IPS DF 4.7 (cell line): ENCODE results near the gene ALAS1.

Experiments
- DNase-seq: peaks from one replicate; pipeline ENCODE4 v3.0.0-alpha.2; 2013; ENCODE audit warnings: low spot score; ENCODE audit errors: extremely low read depth

Gene ALAS1

DNA sequence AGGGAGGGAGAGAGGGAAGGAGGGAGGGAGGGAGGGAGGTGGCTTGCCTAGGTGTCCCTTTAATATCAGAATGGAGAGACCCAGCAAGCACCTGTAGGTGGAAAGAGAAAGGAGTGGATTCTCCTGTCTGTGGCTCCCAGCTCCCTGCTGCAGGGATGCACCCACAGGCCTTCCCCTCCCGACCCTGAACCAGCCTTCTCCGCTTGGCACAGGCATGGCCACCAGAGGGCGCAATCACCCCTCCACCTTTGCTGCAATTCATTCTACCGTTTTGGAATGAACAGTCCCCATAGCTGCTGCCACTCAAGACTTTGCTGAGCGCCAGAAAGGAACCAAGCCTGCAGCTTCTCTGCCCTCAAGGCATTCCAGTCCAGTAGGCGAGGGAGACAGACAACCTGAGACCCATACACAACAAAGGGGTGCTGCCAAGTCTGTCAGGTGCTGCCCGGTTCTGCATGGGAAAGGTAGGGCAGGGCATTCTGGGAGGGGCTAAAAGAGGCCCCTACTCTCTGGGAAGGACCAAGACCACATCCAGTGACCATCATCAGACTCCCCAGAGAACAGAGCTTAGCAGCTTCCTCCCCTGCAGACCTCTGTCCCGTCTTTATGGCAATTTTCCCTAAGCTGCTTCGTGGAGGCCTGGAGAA lies 22.5 kb downstream of the ALAS1 start:
- DNase-seq = no peak

DNA sequence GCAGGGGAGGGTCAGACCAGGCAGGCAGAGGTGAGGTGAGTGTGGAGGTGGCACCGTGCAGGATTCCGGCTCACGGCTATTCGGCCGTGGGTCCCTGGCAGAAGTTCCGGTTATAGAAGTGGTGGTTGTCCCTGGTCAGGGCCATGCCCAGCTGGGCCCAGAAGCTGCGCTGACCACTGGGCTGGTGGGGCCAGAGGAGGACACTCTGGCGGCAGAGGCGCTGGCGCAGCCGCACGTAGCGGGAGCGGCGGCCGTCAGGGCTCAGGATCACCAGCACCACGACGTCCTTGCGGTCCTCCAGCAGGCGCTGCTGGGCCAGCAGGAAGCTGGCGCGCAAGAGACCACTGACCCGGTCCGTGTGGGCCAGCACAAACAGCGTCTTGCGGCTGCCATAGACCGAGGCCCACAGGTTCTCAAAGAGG lies 23.2 kb downstream of the ALAS1 start:
- no peak for DNase-seq

DNA sequence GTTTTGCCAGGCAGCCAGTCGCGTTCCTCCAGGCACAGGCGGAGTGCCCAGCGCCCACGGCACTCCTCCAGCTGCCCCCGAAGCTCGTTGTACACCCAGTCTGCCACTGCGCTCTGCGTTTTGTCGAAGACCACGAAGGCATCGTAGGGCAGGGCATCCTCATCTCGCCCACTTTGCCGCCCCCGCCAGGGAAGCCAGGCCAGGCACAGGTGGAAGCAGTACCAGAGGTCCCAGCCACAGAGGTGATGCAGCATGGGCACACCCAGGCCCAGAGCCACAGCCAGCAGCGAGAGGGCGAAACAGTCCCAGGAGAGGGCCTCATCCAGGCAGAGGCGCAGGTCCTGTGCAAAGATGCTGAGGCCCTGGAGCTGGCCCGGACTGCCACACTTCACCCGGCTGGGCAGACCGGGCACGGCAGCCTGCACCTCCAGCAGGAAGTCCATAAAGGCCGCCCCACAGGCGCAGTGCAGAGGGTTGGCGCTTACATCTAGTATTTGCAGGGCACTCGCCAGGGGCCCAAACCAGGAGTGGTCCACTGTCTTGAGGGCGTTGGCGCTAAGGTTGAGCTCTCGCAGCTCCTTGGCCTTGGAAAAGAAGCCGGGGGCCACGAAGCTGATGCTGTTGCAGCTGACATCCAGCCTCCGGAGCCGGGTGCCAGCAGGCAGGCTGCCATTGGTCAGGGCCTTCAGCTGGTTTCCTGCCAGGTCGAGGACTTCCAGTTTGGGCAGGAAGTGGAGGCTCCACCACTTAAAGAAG lies 23.8 kb downstream of the ALAS1 start:
- no peak for DNase-seq

DNA sequence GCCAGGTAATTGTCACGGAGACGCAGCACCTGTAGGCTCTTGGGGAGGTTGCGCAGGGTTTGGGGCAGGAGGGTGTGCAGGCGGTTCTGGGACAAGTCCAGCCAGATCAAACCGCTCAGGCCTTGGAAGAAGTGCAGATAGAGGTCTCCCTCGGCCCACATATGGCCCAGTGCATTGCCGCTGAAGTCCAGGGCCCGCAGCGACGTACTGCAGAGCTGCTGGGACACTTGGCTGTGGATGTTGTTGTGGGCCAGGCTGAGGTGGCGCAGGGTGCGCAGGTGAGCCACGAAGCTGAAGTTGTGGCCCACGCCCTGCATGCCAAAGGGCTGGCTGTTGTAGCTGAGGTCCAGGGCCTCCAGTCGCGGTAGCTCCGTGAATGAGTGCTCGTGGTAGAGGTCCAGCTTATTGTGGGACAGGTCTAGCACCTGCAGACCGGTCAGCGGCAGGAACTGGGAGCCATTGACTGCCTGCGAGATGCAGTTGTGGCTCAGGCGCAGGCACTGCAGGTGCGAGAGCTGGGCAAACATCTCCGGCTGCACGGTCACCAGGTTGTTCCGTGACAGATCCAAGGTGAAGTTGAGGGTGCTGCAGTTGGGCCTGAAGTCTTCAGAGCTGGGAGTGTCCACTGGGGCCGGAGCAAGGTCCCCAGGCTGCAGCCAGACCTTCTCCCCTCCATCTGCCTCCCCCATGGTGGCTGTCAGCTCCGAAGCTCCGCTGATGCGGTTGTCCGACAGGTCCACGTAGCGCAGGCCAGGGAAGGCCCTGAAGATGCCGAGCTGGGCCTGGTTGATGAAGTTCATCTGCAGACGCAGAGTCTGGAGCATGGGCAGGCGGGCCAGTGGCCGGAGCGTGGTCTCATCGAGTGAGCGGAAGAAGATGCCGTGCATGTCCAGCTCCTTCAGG lies 24.6 kb downstream of the ALAS1 start:
- DNase-seq = no peak

DNA sequence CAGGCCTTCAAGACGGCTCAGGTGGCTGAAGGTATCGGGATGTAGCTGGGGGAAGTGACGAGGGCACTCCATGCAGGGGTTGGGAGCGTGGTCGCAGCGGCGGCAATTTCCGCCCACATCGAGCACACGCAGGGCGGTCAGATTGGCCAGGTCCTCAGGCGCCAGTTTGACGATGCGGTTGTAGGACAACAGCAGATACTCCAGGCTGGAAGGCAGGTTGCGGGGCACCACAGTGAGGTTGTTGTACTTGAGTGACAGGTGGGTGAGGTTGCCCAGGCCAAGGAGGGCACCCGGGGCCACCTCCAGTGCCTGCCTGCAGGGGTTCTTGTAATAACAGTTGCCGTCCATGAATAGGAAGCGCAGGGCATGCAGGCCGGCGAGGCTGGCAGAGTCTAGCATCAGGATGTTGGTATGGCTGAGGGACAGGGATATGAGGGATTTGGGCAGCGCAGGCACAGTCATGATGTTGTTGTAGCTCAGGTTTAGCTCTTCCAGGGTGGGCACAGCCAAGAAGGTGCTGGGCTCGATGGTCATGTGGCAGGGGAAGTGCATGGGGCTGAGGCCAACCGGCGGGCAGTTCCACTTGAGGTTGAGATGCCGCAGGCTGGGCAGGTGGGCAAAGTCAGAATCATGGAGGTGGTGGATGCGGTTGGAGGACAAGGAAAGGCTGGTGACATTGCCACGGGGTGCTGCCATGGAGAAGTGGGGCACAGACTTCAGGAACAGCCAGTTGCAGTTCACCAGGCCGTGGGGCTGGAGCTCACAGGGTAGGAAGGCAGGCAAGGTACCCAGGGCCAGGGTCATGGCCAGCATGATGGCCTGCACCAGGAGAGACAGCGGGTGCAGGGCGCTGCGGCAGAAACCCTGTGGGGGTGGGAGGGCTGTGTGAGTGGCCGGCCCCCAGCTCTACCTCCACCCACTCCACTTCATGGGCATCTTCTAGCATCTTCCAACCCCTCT lies 25.8 kb downstream of the ALAS1 start:
- DNase-seq = no peak

DNA sequence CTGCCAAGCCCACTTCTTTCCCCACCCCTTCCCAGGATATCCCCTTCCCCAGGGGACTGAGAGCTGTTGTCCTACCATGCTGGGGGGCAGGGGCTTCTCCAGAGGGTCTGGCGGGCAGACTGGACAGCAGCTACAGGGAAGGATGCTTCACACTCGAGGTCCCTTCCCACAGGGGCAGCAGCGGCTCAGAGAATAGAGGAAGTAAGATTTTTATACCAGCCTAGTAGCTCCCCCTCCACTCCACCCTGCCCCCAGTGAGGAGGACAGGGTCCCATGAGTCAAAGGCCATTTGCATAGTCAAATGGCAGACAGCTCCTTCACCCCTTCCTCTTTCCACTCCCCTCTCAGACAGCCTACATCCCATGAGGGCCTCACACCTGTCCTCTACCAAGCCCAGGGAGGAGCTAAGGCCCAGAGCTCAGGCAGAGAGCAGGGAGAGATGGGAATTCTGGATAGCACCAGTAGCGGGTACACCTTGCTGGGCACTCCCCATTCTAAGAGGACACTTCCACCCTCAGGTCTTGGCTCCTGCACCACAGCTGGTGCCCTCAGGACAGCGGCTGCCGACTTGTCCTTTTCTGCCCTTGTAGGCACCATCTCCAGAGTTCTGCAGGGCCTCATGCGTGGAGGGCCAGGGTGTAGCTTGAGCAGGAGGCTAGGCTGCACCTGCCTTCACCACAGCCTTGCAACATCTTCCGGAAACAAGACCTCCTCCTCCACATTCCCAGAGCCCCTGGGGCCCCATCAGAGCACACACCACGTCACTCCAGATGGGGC lies 27.7 kb downstream of the ALAS1 start, which contains the start of gene TLR9:
TSS of gene TLR9 (minus strand) at position 194 of the 777 bp plus-strand sequence. CDS start at position 78, 116 bp downstream.
- no peak for DNase-seq

GRCh38 chr3:52226229-52226817 lies 28.4 kb downstream of the ALAS1 start:
- DNase-seq = no peak

GRCh38 chr3:52227117-52227516 lies 29.2 kb downstream of the ALAS1 start:
- DNase-seq = no peak

DNA sequence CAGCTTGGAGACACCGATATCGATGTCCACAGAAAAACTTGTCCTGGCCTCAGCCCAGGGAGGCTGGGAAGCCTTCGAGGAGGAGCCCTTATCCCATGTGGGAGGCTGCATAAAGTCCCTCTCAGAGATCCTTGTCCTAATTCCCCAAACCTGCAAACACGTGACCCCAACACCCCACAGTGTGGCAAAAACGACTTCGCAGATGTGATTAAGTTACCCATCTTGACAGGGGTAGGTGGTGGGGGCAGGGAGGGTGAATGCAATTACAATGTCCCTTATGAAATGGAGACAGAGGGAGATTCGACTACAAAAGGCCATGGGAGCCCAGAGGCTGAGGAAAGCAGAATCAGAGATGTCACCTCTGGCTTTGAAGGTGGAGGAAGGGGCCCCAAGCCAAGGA lies 29.8 kb downstream of the ALAS1 start:
- no peak for DNase-seq

DNA sequence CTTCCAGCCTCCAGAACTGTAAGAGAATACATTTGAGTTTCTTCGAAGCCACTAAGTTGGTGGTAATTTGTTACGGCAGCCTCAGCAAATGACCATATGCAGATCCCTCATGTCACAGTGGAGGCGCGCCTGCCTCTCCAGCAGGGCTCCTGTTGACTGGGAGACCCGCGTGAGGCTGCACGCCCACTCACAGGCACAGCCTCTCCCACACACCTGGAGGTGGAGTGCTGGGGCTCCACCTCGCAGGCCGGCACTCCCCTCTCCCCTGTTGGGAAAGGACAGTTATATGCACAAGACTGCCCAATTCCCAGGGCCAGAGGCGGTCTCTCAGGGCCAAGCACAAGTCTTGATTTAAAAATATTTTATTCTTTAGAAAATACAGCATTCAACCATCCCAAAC lies 30.3 kb downstream of the ALAS1 start:
- DNase-seq = no peak

- no peak for DNase-seq
Measured at GRCh38 chr3:52228751-52229291, 30.9 kb downstream of the ALAS1 start.

DNA sequence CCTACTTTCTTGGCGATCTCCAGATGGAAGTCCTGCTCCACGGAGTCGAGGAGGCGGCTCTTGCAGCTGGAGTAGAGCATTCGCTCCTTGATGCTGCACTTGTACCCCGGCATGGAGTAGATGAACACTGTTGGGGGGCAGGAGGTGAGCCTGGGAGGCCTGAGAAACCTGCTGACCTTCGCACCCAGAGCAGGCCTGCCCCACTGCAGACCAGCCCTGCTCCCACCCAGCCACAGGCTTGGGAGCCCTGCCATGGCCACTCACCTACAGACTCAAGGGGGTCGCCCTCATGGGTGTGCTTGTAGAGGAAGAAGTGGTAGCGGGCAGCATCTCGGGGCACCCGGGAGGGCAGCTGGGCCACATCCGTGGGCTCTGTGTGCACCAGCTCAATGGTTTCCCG lies 31.7 kb downstream of the ALAS1 start:
- no peak for DNase-seq

- DNase-seq = no peak
Measured at GRCh38 chr3:52230461-52230860, 32.5 kb downstream of the ALAS1 start.

GRCh38 chr3:52230889-52231499 lies 33.0 kb downstream of the ALAS1 start:
- no peak for DNase-seq

- no peak for DNase-seq
Measured at GRCh38 chr3:52231502-52232278, 33.7 kb downstream of the ALAS1 start.

GRCh38 chr3:52232279-52233107 lies 34.5 kb downstream of the ALAS1 start:
- no peak for DNase-seq

- no peak for DNase-seq
Measured at GRCh38 chr3:52233108-52233591, 35.2 kb downstream of the ALAS1 start.
